ENCODE data around the gene CSTF1. TPM values are rescaled to one million over a fixed set of nuclear protein-coding genes. Genes with fewer than 3 reads are reported as not detected.
A peak's percentile ranks its signal among the peaks of the same experiment; 100 is the strongest.

CSTF1 gene
- total RNA-seq, 2 donors from 2014 or later: 47.9 to 50.1 TPM

DNA sequence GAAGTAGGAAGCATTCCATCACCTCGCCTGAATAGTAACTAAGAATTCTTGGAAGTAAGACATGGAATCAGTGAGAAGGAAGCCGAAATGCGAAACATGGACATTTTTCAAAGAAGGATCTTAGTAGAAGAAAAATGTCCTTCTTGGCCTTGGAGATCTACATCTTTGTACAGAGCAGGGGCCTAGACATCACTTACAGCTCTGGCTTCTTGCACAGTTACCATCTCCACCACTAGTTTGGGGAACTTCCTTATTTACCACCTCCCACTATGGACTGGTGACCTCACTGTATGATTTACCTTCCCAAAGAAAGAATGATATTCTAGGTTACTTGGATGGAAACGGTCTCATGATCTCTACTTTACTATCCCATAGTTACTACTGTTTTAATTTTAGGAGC is 35.4 kb downstream of the CSTF1 start:
- Histone ChIP-seq H3K36me3 (ENCODE audit: control insufficient read depth, insufficient read depth, low read length) (no peaks in the 10 kb centered on the region), H3K9me3 (ENCODE audit: control insufficient read depth, low read length) (no peaks in the 10 kb centered on the region), H3K27ac (ENCODE audit: low read depth, low read length) (no peak overlapping the region), H3K9ac (ENCODE audit: extremely low read depth, low read length, poor library complexity, severe bottlenecking) (no peak overlapping the region), H3K27me3 (ENCODE audit: control insufficient read depth, insufficient read depth, low read length, poor library complexity, severe bottlenecking) (peaks cover 4% of the 10 kb centered on the region), H3K4me3 (ENCODE audit: low read length) (no peak overlapping the region), H3K4me1 (ENCODE audit: control insufficient read depth, insufficient read depth, low read length) (peaks cover 5% of the 10 kb centered on the region)
- TF ChIP-seq CTCF (conservative IDR thresholded peaks at IDR 0.05): no peak
- Mint-ChIP-seq H3K27me3 (ENCODE audit: insufficient read depth) (peaks cover 51% of the 10 kb centered on the region), H3K9me3 (no peaks in the 10 kb centered on the region), H3K27ac (no peak overlapping the region), H3K36me3 (ENCODE audit: low read depth) (no peaks in the 10 kb centered on the region), H3K4me3 (no peak overlapping the region), H3K4me1 (peaks cover 8% of the 10 kb centered on the region)
- WGBS, 2 experiments (ENCODE audit: insufficient coverage in 1 of 2, insufficient read length in 1 of 2): 92% methylated on average over 3 to 4 of the region's 4 CpGs
- peak; percentile 3 for DNase-seq

DNA sequence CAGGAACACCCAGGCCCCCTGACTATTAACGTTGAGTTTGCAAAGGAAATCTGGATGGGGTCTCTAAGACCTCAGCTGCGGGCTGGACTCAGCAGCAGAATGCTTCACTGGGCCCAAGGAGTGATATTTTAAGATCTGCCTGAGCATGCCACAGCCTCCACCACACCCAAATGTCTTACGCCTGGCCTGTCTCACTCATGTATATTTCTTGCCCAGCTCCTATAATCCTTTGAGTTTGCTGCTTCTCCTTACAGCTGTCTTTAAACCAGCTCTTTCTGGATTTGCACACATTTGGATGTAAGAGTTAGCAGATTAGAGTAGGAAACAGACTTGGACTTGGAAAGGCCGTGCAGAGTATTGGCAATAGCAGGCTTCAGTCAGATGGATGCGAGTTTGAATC is 36.0 kb downstream of the CSTF1 start:
- Histone ChIP-seq H3K9ac (ENCODE audit: extremely low read depth, low read length, poor library complexity, severe bottlenecking) (no peak overlapping the region), H3K4me1 (ENCODE audit: control insufficient read depth, insufficient read depth, low read length) (peaks cover 5% of the 10 kb centered on the region), H3K27me3 (ENCODE audit: control insufficient read depth, insufficient read depth, low read length, poor library complexity, severe bottlenecking) (peaks cover 4% of the 10 kb centered on the region), H3K36me3 (ENCODE audit: control insufficient read depth, insufficient read depth, low read length) (no peaks in the 10 kb centered on the region), H3K4me3 (ENCODE audit: low read length) (no peak overlapping the region), H3K9me3 (ENCODE audit: control insufficient read depth, low read length) (no peaks in the 10 kb centered on the region), H3K27ac (ENCODE audit: low read depth, low read length) (no peak overlapping the region)
- Mint-ChIP-seq H3K4me1 (peaks cover 8% of the 10 kb centered on the region), H3K27me3 (ENCODE audit: insufficient read depth) (peaks cover 51% of the 10 kb centered on the region), H3K27ac (no peak overlapping the region), H3K4me3 (no peak overlapping the region), H3K9me3 (no peaks in the 10 kb centered on the region), H3K36me3 (ENCODE audit: low read depth) (no peaks in the 10 kb centered on the region)
- WGBS, 2 experiments (ENCODE audit: insufficient coverage in 1 of 2, insufficient read length in 1 of 2): 82 to 89% methylated on average over 3 to 5 of the region's 5 CpGs
- no peak for TF ChIP-seq CTCF (conservative IDR thresholded peaks at IDR 0.05)
- DNase-seq: peak; percentile 9

- Histone ChIP-seq H3K27me3 (ENCODE audit: control insufficient read depth, insufficient read depth, low read length, poor library complexity, severe bottlenecking) (peaks cover 4% of the 10 kb centered on the region), H3K36me3 (ENCODE audit: control insufficient read depth, insufficient read depth, low read length) (no peaks in the 10 kb centered on the region), H3K9ac (ENCODE audit: extremely low read depth, low read length, poor library complexity, severe bottlenecking) (no peak overlapping the region), H3K4me3 (ENCODE audit: low read length) (no peak overlapping the region), H3K4me1 (ENCODE audit: control insufficient read depth, insufficient read depth, low read length) (peaks cover 5% of the 10 kb centered on the region), H3K9me3 (ENCODE audit: control insufficient read depth, low read length) (no peaks in the 10 kb centered on the region), H3K27ac (ENCODE audit: low read depth, low read length) (no peak overlapping the region)
- Mint-ChIP-seq H3K4me3 (no peak overlapping the region), H3K36me3 (ENCODE audit: low read depth) (no peaks in the 10 kb centered on the region), H3K27me3 (ENCODE audit: insufficient read depth) (peaks cover 51% of the 10 kb centered on the region), H3K9me3 (no peaks in the 10 kb centered on the region), H3K4me1 (peaks cover 8% of the 10 kb centered on the region), H3K27ac (no peak overlapping the region)
- no peak for TF ChIP-seq CTCF (conservative IDR thresholded peaks at IDR 0.05)
- peak; percentile 29 for DNase-seq
- WGBS, 2 experiments (ENCODE audit: insufficient coverage in 1 of 2, insufficient read length in 1 of 2): 89 to 90% methylated on average over 5 to 8 of the region's 8 CpGs
Observed at GRCh38 chr20:56428881-56429280, 36.4 kb downstream of the CSTF1 start.

Measured in endodermal cell (in vitro differentiated cells).